Activated B cell treated with CpG ODN at 0.5 μM for 24 hours (primary cell): ENCODE results near the gene OSBPL2. TPM values are rescaled to one million over a fixed set of nuclear protein-coding genes. Genes with fewer than 3 reads are reported as not detected.

Experiments
- ATAC-seq: fragments of 200-7000 bp; cut with Tn5 transposase; one replicate; pipeline ENCODE4 v1.10.0; 2021; ENCODE audit warnings: low read depth, mild to moderate bottlenecking, moderate library complexity
- CTCF ChIA-PET: fragments of 350-600 bp; sonication (Branson Sonifier 250); formaldehyde crosslinking; loops from one replicate; lab custom pipeline; 2021; ENCODE audit warnings: antibody characterized with exemption; lab: Charles Lee
- POLR2A ChIA-PET: fragments of 350-600 bp; sonication (Branson Sonifier 250); formaldehyde crosslinking; loops from one replicate; lab custom pipeline; 2021; ENCODE audit warnings: antibody characterized with exemption; lab: Charles Lee
- DNase-seq: peaks from one replicate; pipeline ENCODE4 v3.0.0; 2022
- H3K27ac Mint-ChIP-seq: one replicate; pipeline ENCODE4 v1.8.0; 2020; ENCODE audit warnings: mixed read lengths
- H3K27me3 Mint-ChIP-seq: one replicate; pipeline ENCODE4 v1.8.0; 2021; ENCODE audit warnings: mixed read lengths
- H3K36me3 Mint-ChIP-seq: one replicate; pipeline ENCODE4 v1.8.0; 2021; ENCODE audit warnings: low read depth, mixed read lengths
- H3K4me1 Mint-ChIP-seq: one replicate; pipeline ENCODE4 v1.8.0; 2021; ENCODE audit warnings: mixed read lengths
- H3K4me3 Mint-ChIP-seq: one replicate; pipeline ENCODE4 v1.8.0; 2020; ENCODE audit warnings: mild to moderate bottlenecking, mixed read lengths
- H3K9me3 Mint-ChIP-seq: one replicate; pipeline ENCODE4 v1.8.0; 2020; ENCODE audit warnings: mixed read lengths
- CTCF ChIP-seq: fragments of 200-600 bp; IDR thresholded peaks from one replicate; pipeline ENCODE4 v1.8.0; 2022; ENCODE audit warnings: antibody characterized with exemption, mild to moderate bottlenecking
- intact Hi-C: fragments of 100-400 bp; cut with micrococcal nuclease; formaldehyde crosslinking; loops from one replicate; pipeline ENCODE4 v1.15.1; 2024
- total RNA-seq: library from RNA; stranded (reverse); gene quantifications from 2 replicates; pipeline ENCODE4 v1.2.3, GENCODE V29; 2022

Gene OSBPL2
- total RNA-seq, 1 donor from 2014 or later: 43.0 TPM

GRCh38 chr20:62309198-62309944 lies 71.0 kb downstream of the OSBPL2 start:
- no peaks in the 10 kb centered on the region for H3K27me3 Mint-ChIP-seq
- DNase-seq: no peak
- no peaks in the 10 kb centered on the region for H3K9me3 Mint-ChIP-seq
- no peak for ATAC-seq
- H3K27ac Mint-ChIP-seq: no peak overlapping the region
- no peak for TF ChIP-seq CTCF
- H3K4me3 Mint-ChIP-seq: no peak overlapping the region
- H3K4me1 Mint-ChIP-seq: peaks cover 14% of the 10 kb centered on the region
- ChIA-PET POLR2A (interaction anchor here (0.5 kb wide), 1 partner anchor 485 kb away, joined by 3 read pairs; no protein-coding TSS in a partner anchor), CTCF (no interaction called here)
- intact Hi-C loops: no loop called here
- H3K36me3 Mint-ChIP-seq: peaks cover 42% of the 10 kb centered on the region

- ChIA-PET POLR2A (interaction anchor here (0.5 kb wide), 1 partner anchor 484 kb away, joined by 3 read pairs; no protein-coding TSS in a partner anchor), CTCF (no interaction called here)
These were observed 71.8 kb downstream of the OSBPL2 start for GRCh38 chr20:62309947-62310756.

GRCh38 chr20:62310757-62311121 lies 72.4 kb downstream of the OSBPL2 start:
- Mint-ChIP-seq H3K36me3 (peaks cover 31% of the 10 kb centered on the region), H3K27me3 (no peaks in the 10 kb centered on the region), H3K4me3 (no peak overlapping the region), H3K9me3 (no peaks in the 10 kb centered on the region), H3K4me1 (peaks cover under 1% of the 10 kb centered on the region), H3K27ac (no peak overlapping the region)
- ChIA-PET POLR2A (no interaction called here), CTCF (no interaction called here)
- no peak for TF ChIP-seq CTCF
- no peak for ATAC-seq
- intact Hi-C loops: no loop called here
- no peak for DNase-seq

More at GRCh38 chr20:62309947-62310756, 71.8 kb downstream of the OSBPL2 start:
- Mint-ChIP-seq H3K4me3 (no peak overlapping the region), H3K27me3 (no peaks in the 10 kb centered on the region), H3K27ac (no peak overlapping the region), H3K4me1 (peaks cover 6% of the 10 kb centered on the region), H3K36me3 (peaks cover 36% of the 10 kb centered on the region), H3K9me3 (no peaks in the 10 kb centered on the region)
- ATAC-seq: no peak
- DNase-seq: no peak
- no peak for TF ChIP-seq CTCF
- intact Hi-C loops: no loop called here

- CTCF ChIA-PET: no interaction called here
- no peaks in the 10 kb centered on the region for H3K4me1 Mint-ChIP-seq
- ATAC-seq: no peak
- H3K9me3 Mint-ChIP-seq: no peaks in the 10 kb centered on the region
- H3K27me3 Mint-ChIP-seq: no peaks in the 10 kb centered on the region
- H3K36me3 Mint-ChIP-seq: peaks cover 26% of the 10 kb centered on the region
- TF ChIP-seq CTCF: no peak
- intact Hi-C loops: no loop called here
- H3K4me3 Mint-ChIP-seq: no peak overlapping the region
- no peak for DNase-seq
- no peak overlapping the region for H3K27ac Mint-ChIP-seq
- POLR2A ChIA-PET: no interaction called here
These were observed 72.8 kb downstream of the OSBPL2 start for GRCh38 chr20:62311150-62311549.
